GM19324 (cell line): ENCODE data around the gene ACOT9.
"Not testable (repeated sequence)": the region's sequence is repeated elsewhere in the genome, so short reads cannot be mapped to it uniquely, and the experiment has no call there.

ENCODE experiments used
- ATAC-seq: cut with Tn5 transposase; IDR thresholded peaks from one replicate; pipeline ENCODE4 v1.9.1; 2021; ENCODE audit warnings: mild to moderate bottlenecking, moderate library complexity; ENCODE audit not compliant: unreplicated experiment, low FRiP score

ACOT9 gene

GRCh38 chrX:23705235-23705634 lies 37.8 kb downstream of the ACOT9 start:
- no peak for ATAC-seq

- no peak for ATAC-seq
These were observed 38.3 kb downstream of the ACOT9 start for GRCh38 chrX:23704673-23705206.

GRCh38 chrX:23699636-23700194 lies 43.4 kb downstream of the ACOT9 start:
- ATAC-seq: no peak

- ATAC-seq: no peak
These were observed 48.5 kb downstream of the ACOT9 start for GRCh38 chrX:23694606-23695005.

- ATAC-seq: no peak
These were observed 50.9 kb downstream of the ACOT9 start for GRCh38 chrX:23692166-23692565.

- not testable (repeated sequence) for ATAC-seq
These were observed 66.6 kb downstream of the ACOT9 start for GRCh38 chrX:23676486-23676885.

- ATAC-seq: no peak
These were observed 70.0 kb downstream of the ACOT9 start for GRCh38 chrX:23673108-23673507.

GRCh38 chrX:23670528-23670927 lies 72.5 kb downstream of the ACOT9 start:
- no peak for ATAC-seq

- peak; percentile 35 for ATAC-seq
These were observed 74.7 kb downstream of the ACOT9 start for GRCh38 chrX:23668335-23668734.

GRCh38 chrX:23667239-23668177 lies 75.6 kb downstream of the ACOT9 start, which contains the start of gene PRDX4:
Gene PRDX4, plus strand, starts transcription at chrX:23667493. Its CDS starts 78 bp downstream, at chrX:23667571.
- peak; percentile 65 for ATAC-seq

- ATAC-seq: no peak
These were observed 76.8 kb downstream of the ACOT9 start for GRCh38 chrX:23666282-23666681.

- no peak for ATAC-seq
These were observed 78.6 kb downstream of the ACOT9 start for GRCh38 chrX:23664496-23664895.

GRCh38 chrX:23662853-23663252 lies 80.2 kb downstream of the ACOT9 start:
- ATAC-seq: no peak

- ATAC-seq: peak; percentile 46
These were observed 80.9 kb downstream of the ACOT9 start for GRCh38 chrX:23662187-23662586.

- ATAC-seq: no peak
These were observed 81.4 kb downstream of the ACOT9 start for GRCh38 chrX:23661671-23662070.

- no peak for ATAC-seq
These were observed 82.3 kb downstream of the ACOT9 start for GRCh38 chrX:23660766-23661132.

GRCh38 chrX:23660083-23660765 lies 82.9 kb downstream of the ACOT9 start:
- not testable (repeated sequence) for ATAC-seq

GRCh38 chrX:23659339-23659738 lies 83.7 kb downstream of the ACOT9 start:
- no peak for ATAC-seq

GRCh38 chrX:23656684-23657083 lies 86.4 kb downstream of the ACOT9 start:
- ATAC-seq: no peak

- no peak for ATAC-seq
These were observed 87.0 kb downstream of the ACOT9 start for GRCh38 chrX:23656091-23656490.
